Peyer's patch (tissue), 4 donors: ENCODE measurements around the gene GHRHR. TPM values are rescaled to one million over a fixed set of nuclear protein-coding genes. Genes with fewer than 3 reads are reported as not detected.

Experiments
- DNase-seq, 3 donors: peaks; one replicate each; pipeline ENCODE4 v3.0.0-alpha.2; 2017 to 2019
- H3K27ac ChIP-seq, 4 donors: fragments of 200-600 bp; sonication (generic); one replicate each; pipeline ENCODE4 v1.5.1; 2016 to 2019
- H3K27me3 ChIP-seq, 2 donors: fragments of 200-600 bp; sonication (generic); one replicate each; pipeline ENCODE4 v1.5.1; 2019
- H3K36me3 ChIP-seq, 3 donors: fragments of 200-600 bp; sonication (generic); one replicate each; pipeline ENCODE4 v1.5.1; 2016 to 2019
- H3K4me1 ChIP-seq, 4 donors: fragments of 200-600 bp; sonication (generic); one replicate each; pipeline ENCODE4 v1.5.1; 2016 to 2019
- H3K4me3 ChIP-seq, 4 donors: fragments of 200-600 bp; sonication (generic); 1 replicate in 3 of 4; 2 replicates in 1 of 4; pipeline ENCODE4 v1.5.1; 2016 to 2019; ENCODE audit warnings: mild to moderate bottlenecking in 1 of 4
- H3K9me3 ChIP-seq, 4 donors: fragments of 200-600 bp; sonication (generic); one replicate each; pipeline ENCODE4 v1.5.1; 2016 to 2019; ENCODE audit warnings: mild to moderate bottlenecking in 1 of 4
- CTCF ChIP-seq, 6 experiments: fragments of 450-650 bp in 4 of 6; fragments of 200-600 bp in 2 of 6; sonication (generic) in 1 of 6; IDR thresholded peaks; one replicate each; pipeline ENCODE4 v1.5.1; 2017 to 2019; ENCODE audit warnings: antibody characterized with exemption in 6 of 6, mild to moderate bottlenecking in 3 of 6, moderate library complexity in 1 of 6
- POLR2A ChIP-seq, 2 donors: fragments of 450-650 bp; IDR thresholded peaks; one replicate each; pipeline ENCODE4 v1.5.1; 2017; ENCODE audit warnings: antibody characterized with exemption in 2 of 2, mild to moderate bottlenecking in 2 of 2, moderate library complexity in 2 of 2
- total RNA-seq, 4 donors: library from RNA; depleted of rRNA; stranded (reverse); fragments of >200 nt; gene quantifications; one replicate each; pipeline ENCODE4 v1.1.0, GENCODE V29; 2016

GHRHR gene
- total RNA-seq, 4 donors from 2014 or later: not detected

- Histone ChIP-seq H3K27ac (no peak overlapping the region), H3K4me3 (no peak overlapping the region), H3K4me1 (no peaks in the 10 kb centered on the region), H3K9me3 (no peaks in the 10 kb centered on the region), H3K36me3 (no peaks in the 10 kb centered on the region), H3K27me3 (no peaks in the 10 kb centered on the region)
- TF ChIP-seq CTCF (IDR thresholded peaks at IDR 0.05) (no peak), POLR2A (IDR thresholded peaks at IDR 0.05) (no peak)
- no peak for DNase-seq
These were observed 51.1 kb downstream of the GHRHR start for GRCh38 chr7:31014826-31015225.

- no peaks in the 10 kb centered on the region for H3K4me1 ChIP-seq
- no peaks in the 10 kb centered on the region for H3K27me3 ChIP-seq
- H3K4me3 ChIP-seq: no peak overlapping the region
- H3K36me3 ChIP-seq: no peaks in the 10 kb centered on the region
- no peaks in the 10 kb centered on the region for H3K9me3 ChIP-seq
- TF ChIP-seq CTCF (IDR thresholded peaks at IDR 0.05): no peak
- no peak for TF ChIP-seq POLR2A (IDR thresholded peaks at IDR 0.05)
- no peak overlapping the region for H3K27ac ChIP-seq
- DNase-seq: no peak
These were observed 53.4 kb downstream of the GHRHR start for GRCh38 chr7:31017032-31017675.

GRCh38 chr7:31017721-31018120 lies 54.0 kb downstream of the GHRHR start:
- DNase-seq: no peak
- Histone ChIP-seq H3K27me3 (no peaks in the 10 kb centered on the region), H3K36me3 (no peaks in the 10 kb centered on the region), H3K27ac (no peak overlapping the region), H3K9me3 (no peaks in the 10 kb centered on the region), H3K4me1 (no peaks in the 10 kb centered on the region), H3K4me3 (no peak overlapping the region)
- TF ChIP-seq POLR2A (IDR thresholded peaks at IDR 0.05): no peak
- no peak for TF ChIP-seq CTCF (IDR thresholded peaks at IDR 0.05)

- H3K4me1 ChIP-seq: no peaks in the 10 kb centered on the region
- no peaks in the 10 kb centered on the region for H3K36me3 ChIP-seq
- H3K4me3 ChIP-seq: no peak overlapping the region
- H3K27ac ChIP-seq: no peak overlapping the region
- no peak for TF ChIP-seq POLR2A (IDR thresholded peaks at IDR 0.05)
- no peak for TF ChIP-seq CTCF (IDR thresholded peaks at IDR 0.05)
- no peaks in the 10 kb centered on the region for H3K9me3 ChIP-seq
- no peaks in the 10 kb centered on the region for H3K27me3 ChIP-seq
- no peak for DNase-seq
These were observed 55.8 kb downstream of the GHRHR start for GRCh38 chr7:31019509-31019908.

GRCh38 chr7:31020161-31020560 lies 56.4 kb downstream of the GHRHR start:
- no peak for DNase-seq
- Histone ChIP-seq H3K4me1 (no peaks in the 10 kb centered on the region), H3K4me3 (no peak overlapping the region), H3K27me3 (no peaks in the 10 kb centered on the region), H3K27ac (no peak overlapping the region), H3K9me3 (no peaks in the 10 kb centered on the region), H3K36me3 (no peaks in the 10 kb centered on the region)
- TF ChIP-seq POLR2A (IDR thresholded peaks at IDR 0.05): no peak
- TF ChIP-seq CTCF (IDR thresholded peaks at IDR 0.05): no peak

GRCh38 chr7:31020652-31021051 lies 56.9 kb downstream of the GHRHR start:
- Histone ChIP-seq H3K27ac (no peak overlapping the region), H3K4me3 (no peak overlapping the region), H3K9me3 (no peaks in the 10 kb centered on the region), H3K4me1 (no peaks in the 10 kb centered on the region), H3K36me3 (no peaks in the 10 kb centered on the region), H3K27me3 (no peaks in the 10 kb centered on the region)
- no peak for TF ChIP-seq CTCF (IDR thresholded peaks at IDR 0.05)
- TF ChIP-seq POLR2A (IDR thresholded peaks at IDR 0.05): no peak
- no peak for DNase-seq
